Measurements from ENCODE around the gene FDX2.

The FDX2 gene

GRCh38 chr19:10292789-10293636, 22.8 kb downstream of the FDX2 start:
- TF ChIP-seq CTCF (IDR thresholded peaks at IDR 0.05; ENCODE audit: low read depth, low read length, missing control alignments): no peak
- DNase-seq (ENCODE audit: low read depth): no peak
- H3K4me3 ChIP-seq (ENCODE audit: low read depth, low read length): no peak overlapping the region
- in situ Hi-C loops (cut with HindIII; ENCODE audit: low sequenced_read_pairs): no loop called here

- TF ChIP-seq CTCF (IDR thresholded peaks at IDR 0.05; ENCODE audit: low read depth, low read length, missing control alignments): no peak
- in situ Hi-C loops (cut with HindIII; ENCODE audit: low sequenced_read_pairs): no loop called here
- peak overlapping the region; percentile 29 for H3K4me3 ChIP-seq (ENCODE audit: low read depth, low read length)
- no peak for DNase-seq (ENCODE audit: low read depth)
These were observed 23.5 kb downstream of the FDX2 start for GRCh38 chr19:10292206-10292788.

- no peak for DNase-seq (ENCODE audit: low read depth)
These were observed 24.1 kb downstream of the FDX2 start for GRCh38 chr19:10291554-10292205.

GRCh38 chr19:10290876-10291553, 24.8 kb downstream of the FDX2 start:
- no peak for TF ChIP-seq CTCF (IDR thresholded peaks at IDR 0.05; ENCODE audit: low read depth, low read length, missing control alignments)
- no peak for DNase-seq (ENCODE audit: low read depth)
- H3K4me3 ChIP-seq (ENCODE audit: low read depth, low read length): peak overlapping the region; percentile 29
- in situ Hi-C loops (cut with HindIII; ENCODE audit: low sequenced_read_pairs): no loop called here

More at GRCh38 chr19:10291554-10292205, 24.1 kb downstream of the FDX2 start:
- in situ Hi-C loops (cut with HindIII; ENCODE audit: low sequenced_read_pairs): no loop called here
- H3K4me3 ChIP-seq (ENCODE audit: low read depth, low read length): peak overlapping the region; percentile 29
- no peak for TF ChIP-seq CTCF (IDR thresholded peaks at IDR 0.05; ENCODE audit: low read depth, low read length, missing control alignments)

GRCh38 chr19:10290357-10290875, 25.4 kb downstream of the FDX2 start:
- no peak for DNase-seq (ENCODE audit: low read depth)
- H3K4me3 ChIP-seq (ENCODE audit: low read depth, low read length): no peak overlapping the region
- no peak for TF ChIP-seq CTCF (IDR thresholded peaks at IDR 0.05; ENCODE audit: low read depth, low read length, missing control alignments)
- in situ Hi-C loops (cut with HindIII; ENCODE audit: low sequenced_read_pairs): no loop called here

GRCh38 chr19:10289836-10290356, 25.9 kb downstream of the FDX2 start, which contains the start of gene ICAM5:
TSS of gene ICAM5 (plus strand) at chr19:10289952. CDS start at chr19:10290044, 92 bp downstream.
- DNase-seq (ENCODE audit: low read depth): no peak
- no peak for TF ChIP-seq CTCF (IDR thresholded peaks at IDR 0.05; ENCODE audit: low read depth, low read length, missing control alignments)
- in situ Hi-C loops (cut with HindIII; ENCODE audit: low sequenced_read_pairs): loop anchor here (10.0 kb wide), 1 partner anchor 115 kb away; the partner anchor contains the start of gene CDC37
- peak within 1 kb of the TSS; percentile 20 for H3K4me3 ChIP-seq (ENCODE audit: low read depth, low read length)

Measured in astrocyte of the cerebellum (primary cell).